H1 (cell line): ENCODE measurements around the gene KAT5. TPM values are rescaled to one million over a fixed set of nuclear protein-coding genes. Genes with fewer than 3 reads are reported as not detected.
A peak's percentile ranks its signal among the peaks of the same experiment; 100 is the strongest.

Experiments used
- CTCF ChIA-PET: fragments of 300-600 bp; sonication (Branson Sonifier 250); formaldehyde crosslinking; loops from one replicate; lab custom pipeline; 2021; ENCODE audit not compliant: partially characterized antibody; lab: Charles Lee
- POLR2A ChIA-PET: fragments of 300-600 bp; sonication (Branson Sonifier 250); formaldehyde crosslinking; loops from one replicate; lab custom pipeline; 2021; ENCODE audit warnings: inconsistent platforms; ENCODE audit not compliant: partially characterized antibody; lab: Charles Lee
- DNase-seq, 2 experiments: peaks; one replicate each; pipeline versions ENCODE4 v3.0.0 to v3.0.0-alpha.2; 2010 to 2022; ENCODE audit warnings: low spot score in 2 of 2, low read depth in 1 of 2, mixed read lengths in 1 of 2
- FAIRE-seq: peaks from 2 replicates; lab custom pipeline; 2011; peaks lifted over from hg19 to GRCh38; lab: Jason Lieb, UNC
- H2AFZ ChIP-seq: 2 replicates; pipeline ENCODE4 v1.8.1; 2012; ENCODE audit warnings: low read length, inconsistent platforms
- H2AK5ac ChIP-seq: 2 replicates; pipeline ENCODE4 v1.6.1; 2013; ENCODE audit warnings: low read depth, low read length
- H2BK120ac ChIP-seq: replicated peaks from 2 replicates; pipeline ENCODE3; 2013; ENCODE audit warnings: low read depth, low read length, inconsistent platforms
- H2BK12ac ChIP-seq: 2 replicates; pipeline ENCODE4 v1.6.1; 2013; ENCODE audit warnings: low read depth, low read length
- H2BK15ac ChIP-seq: 2 replicates; pipeline ENCODE4 v1.6.1; 2013; ENCODE audit warnings: low read length
- H2BK20ac ChIP-seq: 2 replicates; pipeline ENCODE4 v1.6.1; 2013; ENCODE audit warnings: low read length
- H2BK5ac ChIP-seq: 2 replicates; pipeline ENCODE4 v1.6.1; 2013; ENCODE audit warnings: low read depth, low read length
- H3K14ac ChIP-seq: 2 replicates; pipeline ENCODE4 v1.6.1; 2013; ENCODE audit warnings: inconsistent platforms; ENCODE audit not compliant: insufficient read length
- H3K18ac ChIP-seq: 2 replicates; pipeline ENCODE4 v1.6.1; 2013; ENCODE audit warnings: low read length; ENCODE audit errors: extremely low read depth
- H3K23ac ChIP-seq: 2 replicates; pipeline ENCODE4 v1.6.1; 2013; ENCODE audit warnings: inconsistent platforms; ENCODE audit not compliant: insufficient read length
- H3K23me2 ChIP-seq: 2 replicates; pipeline ENCODE4 v1.6.1; 2013; ENCODE audit warnings: low read depth, low read length
- H3K27ac ChIP-seq: 2 replicates; pipeline ENCODE4 v1.6.1; 2011; ENCODE audit warnings: low read depth, low read length, inconsistent platforms
- H3K27me3 ChIP-seq, 4 experiments: replicated peaks in 1 of 4; 1 replicate in 1 of 4; 2 replicates in 3 of 4; pipeline versions ENCODE4 v1.6.1 to v1.8.1; 2011 to 2013; ENCODE audit warnings: low read length in 3 of 4, mild to moderate bottlenecking in 3 of 4, inconsistent platforms in 2 of 4, mixed read lengths in 2 of 4, moderate library complexity in 1 of 4; ENCODE audit not compliant: control insufficient read depth in 3 of 4, insufficient read depth in 3 of 4; ENCODE audit errors: extremely low read depth in 1 of 4
- H3K36me3 ChIP-seq, 4 experiments: 2 replicates each; pipeline versions ENCODE4 v1.6.1 to v1.8.1; 2011 to 2013; ENCODE audit warnings: mild to moderate bottlenecking in 4 of 4, low read length in 3 of 4, moderate library complexity in 2 of 4, control low read depth in 1 of 4, inconsistent platforms in 1 of 4; ENCODE audit not compliant: insufficient read depth in 4 of 4, control insufficient read depth in 2 of 4
- H3K4ac ChIP-seq: replicated peaks from 2 replicates; pipeline ENCODE3; 2013; ENCODE audit warnings: low read length, low read depth, mixed read lengths, inconsistent platforms; ENCODE audit not compliant: insufficient read length
- H3K4me1 ChIP-seq, 4 experiments: replicated peaks in 1 of 4; 1 replicate in 1 of 4; 2 replicates in 3 of 4; pipeline versions ENCODE4 v1.6.1 to v1.8.1; 2011 to 2013; ENCODE audit warnings: low read length in 3 of 4, inconsistent platforms in 2 of 4, mixed read lengths in 1 of 4; ENCODE audit not compliant: insufficient read depth in 4 of 4, control insufficient read depth in 3 of 4
- H3K4me2 ChIP-seq, 2 experiments: 2 replicates each; pipeline versions ENCODE4 v1.6.1 to v1.8.1; 2011 to 2013; ENCODE audit warnings: low read depth in 2 of 2, low read length in 2 of 2, control low read depth in 1 of 2, inconsistent platforms in 1 of 2, mild to moderate bottlenecking in 1 of 2; ENCODE audit not compliant: insufficient read depth in 1 of 2
- H3K4me3 ChIP-seq, 4 experiments: fragments of 200-600, 300-600 bp in 1 of 4; sonication (generic), shearing (Covaris generic), sonication (Bioruptor Twin) in 1 of 4; 2 replicates each; pipeline versions ENCODE4 v1.5.1 to v1.8.1; 2011 to 2016; ENCODE audit warnings: low read length in 4 of 4, low read depth in 3 of 4, control low read depth in 2 of 4, inconsistent platforms in 2 of 4, mild to moderate bottlenecking in 2 of 4, mixed read lengths in 1 of 4, moderate library complexity in 1 of 4; ENCODE audit not compliant: insufficient read depth in 2 of 4; ENCODE audit errors: extremely low read depth in 1 of 4
- H3K56ac ChIP-seq: replicated peaks from 2 replicates; pipeline ENCODE3; 2013; ENCODE audit warnings: low read depth, mild to moderate bottlenecking, mixed read lengths, low read length, inconsistent platforms; ENCODE audit not compliant: insufficient read length
- H3K79me1 ChIP-seq: 2 replicates; pipeline ENCODE4 v1.6.1; 2013; ENCODE audit warnings: low read depth, low read length, control low read depth
- H3K79me2 ChIP-seq, 2 experiments: 2 replicates each; pipeline versions ENCODE4 v1.6.1 to v1.8.1; 2012 to 2013; ENCODE audit warnings: low read length in 2 of 2, mild to moderate bottlenecking in 2 of 2, inconsistent platforms in 1 of 2; ENCODE audit not compliant: insufficient read depth in 2 of 2, control insufficient read depth in 1 of 2
- H3K9ac ChIP-seq, 4 experiments: replicated peaks in 1 of 4; 1 replicate in 1 of 4; 2 replicates in 3 of 4; pipeline versions ENCODE4 v1.6.1 to v1.8.1; 2011 to 2013; ENCODE audit warnings: low read depth in 3 of 4, low read length in 3 of 4, control low read depth in 2 of 4, mild to moderate bottlenecking in 2 of 4, moderate library complexity in 2 of 4, inconsistent platforms in 1 of 4; ENCODE audit errors: extremely low read depth in 1 of 4
- H3K9me3 ChIP-seq, 2 experiments: 2 replicates each; pipeline versions ENCODE4 v1.6.1 to v1.8.1; 2012 to 2013; ENCODE audit warnings: mild to moderate bottlenecking in 2 of 2, moderate library complexity in 2 of 2, control low read depth in 1 of 2, inconsistent platforms in 1 of 2, low read depth in 1 of 2, low read length in 1 of 2, mixed read lengths in 1 of 2; ENCODE audit not compliant: insufficient read depth in 2 of 2
- H4K20me1 ChIP-seq, 2 experiments: replicated peaks in 1 of 2; 2 replicates each; pipeline versions ENCODE3 to v1.8.1; 2011 to 2013; ENCODE audit warnings: inconsistent platforms in 2 of 2, low read length in 2 of 2, mild to moderate bottlenecking in 1 of 2; ENCODE audit not compliant: insufficient read depth in 2 of 2, control insufficient read depth in 1 of 2
- H4K5ac ChIP-seq: 2 replicates; pipeline ENCODE4 v1.6.1; 2013; ENCODE audit warnings: low read length, low read depth, mixed read lengths, inconsistent platforms; ENCODE audit not compliant: insufficient read length
- H4K8ac ChIP-seq: 2 replicates; pipeline ENCODE4 v1.8.0; 2013; ENCODE audit warnings: mild to moderate bottlenecking, moderate library complexity, low read length, inconsistent platforms; ENCODE audit not compliant: insufficient read depth; ENCODE audit errors: extremely low read depth
- H4K91ac ChIP-seq: replicated peaks from 2 replicates; pipeline ENCODE3; 2013; ENCODE audit warnings: low read length, mixed read lengths, inconsistent platforms; ENCODE audit not compliant: insufficient read length
- ASH2L ChIP-seq: fragments of 200-600, 300-600 bp; sonication (generic); IDR thresholded peaks from one replicate; pipeline ENCODE4 v1.7.1; 2017; ENCODE audit warnings: low read length
- CTBP2 ChIP-seq: IDR thresholded peaks from 2 replicates; pipeline ENCODE4 v1.7.0; 2011; ENCODE audit warnings: borderline replicate concordance, mild to moderate bottlenecking, moderate library complexity, mixed read lengths, low read length; ENCODE audit not compliant: insufficient read depth, insufficient read length
- EP300 ChIP-seq, 2 experiments: IDR thresholded peaks; 1 replicate in 1 of 2; 2 replicates in 1 of 2; pipeline ENCODE4 v1.6.1; 2011 to 2012; ENCODE audit warnings: low read depth in 2 of 2, low read length in 2 of 2, mild to moderate bottlenecking in 2 of 2, borderline replicate concordance in 1 of 2, inconsistent platforms in 1 of 2, moderate library complexity in 1 of 2
- NANOG ChIP-seq: IDR thresholded peaks from 2 replicates; pipeline ENCODE4 v1.6.1; 2011; ENCODE audit warnings: low read length, low read depth, mild to moderate bottlenecking, inconsistent platforms; ENCODE audit not compliant: insufficient read depth, poor library complexity, severe bottlenecking
- POLR2AphosphoS5 ChIP-seq: IDR thresholded peaks from 2 replicates; pipeline ENCODE4 v1.6.1; 2011; ENCODE audit warnings: low read depth, low read length
- SIRT6 ChIP-seq: IDR thresholded peaks from one replicate; pipeline ENCODE4 v1.7.1; 2012; ENCODE audit warnings: low read length, inconsistent platforms
- SIX5 ChIP-seq: IDR thresholded peaks from 2 replicates; pipeline ENCODE4 v1.6.1; 2011; ENCODE audit warnings: mild to moderate bottlenecking, low read depth, low read length
- TEAD4 ChIP-seq: IDR thresholded peaks from 2 replicates; pipeline ENCODE4 v1.6.1; 2012; ENCODE audit warnings: low read depth, low read length, inconsistent platforms, mixed read lengths
- WGBS, 2 experiments: shearing (Covaris generic) in 1 of 2; methylation state at CpG; one replicate each; pipeline versions ENCODE4 v1.1.6 to v1.1.7; 2013 to 2015; ENCODE audit warnings: low lambda C conversion rate in 2 of 2, mixed read lengths in 2 of 2, inconsistent platforms in 1 of 2, low coverage in 1 of 2, missing lambda C conversion rate in 1 of 2; ENCODE audit not compliant: insufficient replicate concordance in 2 of 2, insufficient coverage in 1 of 2, insufficient read length in 1 of 2; ENCODE audit errors: extremely low coverage in 1 of 2, missing lambda C conversion rate in 1 of 2; 5-methylcytosine and 5-hydroxymethylcytosine counted together
- polyA plus RNA-seq, 7 experiments: library from polyadenylated mRNA; depleted of rRNA in 3 of 7; stranded (reverse) in 5 of 7; unstranded in 2 of 7; fragments of >200 nt in 5 of 7; fragments of 200-250 nt in 2 of 7; gene quantifications; 1 replicate in 5 of 7; 2 replicates in 1 of 7; 4 replicates in 1 of 7; pipeline versions ENCODE4 v1.2.1 to v1.2.3, GENCODE V29; 2011 to 2013; ENCODE audit warnings: missing spikeins in 2 of 7, mixed read lengths in 2 of 7
- total RNA-seq: library from RNA; stranded (reverse); fragmentation: NEBNext Ultra II Directional; extraction: Animal tissue kit (Norgen Biotek cat#: 25700); gene quantifications from 2 replicates; pipeline ENCODE4 v1.2.1, GENCODE V29; 2021

Gene KAT5
- total and polyA plus RNA-seq, 2 of the 8 experiments (the other 6 are each of a cell fraction or from before 2014, with no cell fraction given) = 26.7 to 37.4 TPM

DNA sequence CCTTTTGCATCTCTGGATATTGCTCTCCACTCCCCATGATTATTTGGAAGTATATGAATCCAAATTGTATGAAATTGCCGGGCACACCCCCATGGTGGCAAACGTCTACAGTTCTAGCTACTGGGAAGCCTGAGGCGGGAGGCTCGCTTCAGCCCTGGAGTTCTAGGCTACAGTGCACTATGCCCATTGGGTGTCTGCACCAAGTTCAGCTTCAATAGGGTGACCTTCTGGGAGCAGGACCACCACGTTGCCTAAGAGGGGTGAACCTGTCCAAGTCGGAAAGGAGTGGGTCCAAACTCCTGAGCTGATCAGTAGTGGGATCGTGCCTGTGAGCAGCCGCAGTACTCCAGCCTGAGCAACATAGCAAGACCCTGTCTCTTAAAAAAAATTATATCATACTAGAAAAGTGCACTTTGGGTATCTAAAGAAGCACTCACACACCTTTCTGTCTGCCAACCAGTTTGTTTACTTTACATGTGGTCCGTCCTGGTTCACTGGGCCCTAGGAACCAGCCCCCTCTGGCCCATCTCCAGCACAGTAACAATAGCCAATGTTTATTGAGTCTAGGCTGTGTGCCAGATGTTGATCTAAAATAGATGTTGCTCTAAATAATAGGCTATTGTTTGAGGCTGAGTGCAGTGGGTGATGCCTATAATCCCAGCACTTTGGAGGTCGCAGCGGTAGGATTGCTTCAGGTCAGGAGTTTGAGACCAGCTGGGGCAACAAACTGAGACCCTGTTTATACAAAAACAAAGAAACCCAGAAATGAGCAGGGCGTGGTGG is 16.4 kb upstream of the KAT5 start:
- H4K8ac ChIP-seq = peak overlapping the region; percentile 38; the same call in 1 of the 2 replicates
- H3K79me1 ChIP-seq = no peaks in the 10 kb centered on the region
- H2BK12ac ChIP-seq = no peak overlapping the region
- no peak overlapping the region for H3K18ac ChIP-seq
- no peaks in the 10 kb centered on the region for H4K20me1 ChIP-seq
- no peak overlapping the region for H2BK120ac ChIP-seq
- no peak overlapping the region for H2AK5ac ChIP-seq
- no peak overlapping the region for H2BK5ac ChIP-seq
- no peak for TF ChIP-seq ASH2L
- no peak for TF ChIP-seq POLR2AphosphoS5
- no peak for TF ChIP-seq NANOG
- no peak for TF ChIP-seq SIX5
- TF ChIP-seq EP300 (IDR thresholded peaks at IDR 0.05; ENCODE audit: borderline replicate concordance in 1 of 2, low read depth in 2 of 2, low read length in 2 of 2) = no peak
- TF ChIP-seq SIRT6 = no peak
- no peak for TF ChIP-seq TEAD4
- no peak for TF ChIP-seq CTBP2
- H3K4me2 ChIP-seq = no peak overlapping the region
- no peak overlapping the region for H3K4ac ChIP-seq
- H2BK15ac ChIP-seq = no peak overlapping the region
- no peak overlapping the region for H3K23ac ChIP-seq
- no peak overlapping the region for H2BK20ac ChIP-seq
- H3K79me2 ChIP-seq = no peaks in the 10 kb centered on the region
- ChIA-PET POLR2A (no interaction called here), CTCF (interaction anchor here (0.6 to 1.5 kb wide), 4 partner anchors 10 to 164 kb away, joined by 3 to 7 read pairs (median 3); partner anchors contain the start of gene MUS81)
- H3K4me1 ChIP-seq = peaks cover 0 to 2% (median 0%) of the 10 kb centered on the region in 4 experiments; a peak in 1 of 7 replicates
- no peak overlapping the region for H3K14ac ChIP-seq
- H2AFZ ChIP-seq = no peak overlapping the region
- H3K56ac ChIP-seq = no peak overlapping the region
- WGBS, 2 experiments = 90% methylated on average over 12 of the region's 12 CpGs; no CpG with 5 or more reads in 1 of the 2 experiments
- no peak overlapping the region for H3K4me3 ChIP-seq
- FAIRE-seq (no peak), DNase-seq (no peak)
- 0 out of 4 replicates have a peak, but pooled peaks cover 0 to 7% of the 10 kb centered on the region in 2 experiments for H3K9me3 ChIP-seq
- H3K27me3 ChIP-seq = no peaks in the 10 kb centered on the region; a peak in 3 of 7 replicates
- H3K9ac ChIP-seq = no peak overlapping the region
- no peak overlapping the region for H3K27ac ChIP-seq
- H3K23me2 ChIP-seq = peaks cover 1% of the 10 kb centered on the region; the same call in 1 of the 2 replicates
- H3K36me3 ChIP-seq = no peaks in the 10 kb centered on the region
- H4K5ac ChIP-seq = no peak overlapping the region
- no peak overlapping the region for H4K91ac ChIP-seq
